Neural cell (in vitro differentiated cells): ENCODE results near the gene TRAPPC1. TPM values are rescaled to one million over a fixed set of nuclear protein-coding genes. Genes with fewer than 3 reads are reported as not detected.

ENCODE experiments used
- H2AFZ ChIP-seq: fragments of 200-600, 300-800 bp; sonication (generic), shearing (Covaris generic); 2 replicates; pipeline ENCODE4 v1.6.0; 2014; ENCODE audit warnings: low read depth, mild to moderate bottlenecking, antibody characterized with exemption, low read length, moderate library complexity
- H3F3A ChIP-seq: fragments of 200-600 bp; shearing (Covaris generic); 2 replicates; pipeline ENCODE4 v1.6.1; 2016; ENCODE audit warnings: mild to moderate bottlenecking, moderate library complexity, mixed read lengths, antibody characterized with exemption, low read length; ENCODE audit not compliant: insufficient read depth, poor library complexity, severe bottlenecking
- H3K27ac ChIP-seq: fragments of 200-600, 300-800 bp; sonication (generic), shearing (Covaris generic); 2 replicates; pipeline ENCODE4 v1.5.1; 2014; ENCODE audit warnings: mild to moderate bottlenecking, low read length, moderate library complexity
- H3K27me3 ChIP-seq: fragments of 300-800, 200-600 bp; sonication (generic), shearing (Covaris generic); 2 replicates; pipeline ENCODE4 v1.6.0; 2014; ENCODE audit warnings: mild to moderate bottlenecking, low read depth, low read length, moderate library complexity; ENCODE audit not compliant: insufficient read depth
- H3K36me3 ChIP-seq: fragments of 300-800, 200-600 bp; sonication (generic), shearing (Covaris generic); 2 replicates; pipeline ENCODE4 v1.5.1; 2014; ENCODE audit warnings: mild to moderate bottlenecking, antibody characterized with exemption, low read length, moderate library complexity; ENCODE audit not compliant: insufficient read depth
- H3K4me2 ChIP-seq: fragments of 300-800, 200-600 bp; sonication (generic), shearing (Covaris generic); 2 replicates; pipeline ENCODE4 v1.6.0; 2014; ENCODE audit warnings: mild to moderate bottlenecking, low read length
- H3K4me3 ChIP-seq: fragments of 300-800, 200-600 bp; sonication (generic), shearing (Covaris generic); 2 replicates; pipeline ENCODE4 v1.5.1; 2014; ENCODE audit warnings: mild to moderate bottlenecking, low read length, moderate library complexity
- H3K79me2 ChIP-seq: fragments of 200-600 bp; shearing (Covaris generic); replicated peaks from 2 replicates; pipeline ENCODE4 v1.6.0; 2014; ENCODE audit warnings: mild to moderate bottlenecking, low read length, moderate library complexity; ENCODE audit not compliant: insufficient read depth
- H3K9ac ChIP-seq: fragments of 300-800, 200-600 bp; sonication (generic), shearing (Covaris generic); 2 replicates; pipeline ENCODE4 v1.6.1; 2016; ENCODE audit warnings: mild to moderate bottlenecking, low read length, mixed read lengths
- H3K9me2 ChIP-seq: fragments of 200-600 bp; shearing (Covaris generic); 2 replicates; pipeline ENCODE4 v1.6.1; 2016; ENCODE audit warnings: mild to moderate bottlenecking, low read length, mixed read lengths; ENCODE audit not compliant: insufficient read depth
- H3K9me3 ChIP-seq: fragments of 200-600, 300-800 bp; sonication (generic), shearing (Covaris generic); 2 replicates; pipeline ENCODE4 v1.6.1; 2016; ENCODE audit warnings: mild to moderate bottlenecking, mixed run types, low read length, moderate library complexity, mixed read lengths
- H4K20me1 ChIP-seq: fragments of 200-600 bp; shearing (Covaris generic); 2 replicates; pipeline ENCODE4 v1.6.1; 2016; ENCODE audit warnings: mild to moderate bottlenecking, mixed run types; ENCODE audit not compliant: insufficient read depth
- CTCF ChIP-seq: fragments of 450-650 bp; IDR thresholded peaks from 2 replicates; pipeline ENCODE4 v1.5.1; 2014; ENCODE audit warnings: antibody characterized with exemption, mild to moderate bottlenecking, moderate library complexity; ENCODE audit not compliant: poor library complexity, severe bottlenecking
- EP300 ChIP-seq: fragments of 450-650 bp; conservative IDR thresholded peaks from 2 replicates; pipeline ENCODE4 v1.6.1; 2014; ENCODE audit warnings: antibody characterized with exemption, mild to moderate bottlenecking, moderate library complexity; ENCODE audit not compliant: poor library complexity, severe bottlenecking
- EZH2 ChIP-seq: fragments of 200-600, 300-800 bp; shearing (Covaris generic), sonication (generic); IDR thresholded peaks from 2 replicates; pipeline ENCODE4 v1.6.1; 2014; ENCODE audit warnings: antibody characterized with exemption, low read length, borderline replicate concordance, mild to moderate bottlenecking; ENCODE audit not compliant: insufficient read depth, poor library complexity, severe bottlenecking
- MXI1 ChIP-seq: fragments of 450-650 bp; conservative IDR thresholded peaks from 2 replicates; pipeline ENCODE4 v1.6.1; 2014; ENCODE audit warnings: antibody characterized with exemption, mild to moderate bottlenecking; ENCODE audit not compliant: poor library complexity, severe bottlenecking
- POLR2AphosphoS5 ChIP-seq: IDR thresholded peaks from 2 replicates; pipeline ENCODE4 v1.6.1; 2012
- RAD21 ChIP-seq: fragments of 450-650 bp; conservative IDR thresholded peaks from 2 replicates; pipeline ENCODE4 v1.6.1; 2014; ENCODE audit warnings: antibody characterized with exemption, mild to moderate bottlenecking, moderate library complexity
- REST ChIP-seq: IDR thresholded peaks from 2 replicates; pipeline ENCODE4 v1.6.1; 2012; ENCODE audit warnings: borderline replicate concordance
- SMC3 ChIP-seq: fragments of 450-650 bp; conservative IDR thresholded peaks from 2 replicates; pipeline ENCODE4 v1.6.1; 2014; ENCODE audit warnings: antibody characterized with exemption, mild to moderate bottlenecking, moderate library complexity; ENCODE audit not compliant: poor library complexity
- TAF1 ChIP-seq: IDR thresholded peaks from 2 replicates; pipeline ENCODE4 v1.6.1; 2012; ENCODE audit warnings: low read depth
- polyA plus RNA-seq: library from polyadenylated mRNA; depleted of rRNA; stranded (reverse); fragments of >200 nt; gene quantifications from 2 replicates; pipeline ENCODE4 v1.2.3, GENCODE V29; 2014

The TRAPPC1 gene
- polyA plus RNA-seq, 1 donor from 2014 or later = 34.0 TPM

DNA sequence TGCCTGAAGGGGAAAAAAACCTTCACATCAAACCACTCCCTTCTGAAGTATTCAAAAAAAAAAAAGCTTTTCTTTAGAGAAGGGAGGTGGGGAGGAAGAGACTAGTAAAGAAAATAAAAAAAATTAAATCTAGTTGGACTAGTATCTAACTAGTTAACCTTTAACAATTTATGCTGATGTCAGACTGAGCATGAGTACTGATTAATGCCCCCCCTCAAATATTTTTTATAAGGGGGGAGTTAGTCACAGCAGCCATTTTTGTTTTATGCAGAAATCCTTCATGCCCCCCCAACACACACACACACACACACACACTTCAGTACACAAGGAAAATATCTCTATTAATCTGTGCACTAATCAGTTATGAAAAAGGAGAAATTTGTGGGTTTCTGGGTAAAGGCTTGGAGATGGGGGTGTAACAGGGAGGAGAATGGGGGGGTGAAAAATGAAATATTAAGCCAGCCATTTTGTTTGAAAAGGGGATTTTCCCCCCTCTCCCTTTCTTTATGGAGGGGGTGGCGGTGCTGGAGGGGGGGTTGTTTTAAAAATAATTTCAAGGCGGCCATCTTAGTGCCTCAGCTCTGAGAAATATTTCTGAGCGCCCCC is 47.9 kb downstream of the TRAPPC1 start:
- Histone ChIP-seq H3K27ac (peak overlapping the region; percentile 97), H3K9me2 (no peaks in the 10 kb centered on the region), H3K9me3 (no peaks in the 10 kb centered on the region), H3F3A (peaks cover 12% of the 10 kb centered on the region), H3K36me3 (no peaks in the 10 kb centered on the region), H4K20me1 (no peaks in the 10 kb centered on the region), H3K4me3 (peak overlapping the region; percentile 58), H3K4me2 (peak overlapping the region; percentile 73), H3K27me3 (no peaks in the 10 kb centered on the region), H2AFZ (no peak overlapping the region), H3K9ac (peak overlapping the region; percentile 100), H3K79me2 (peaks cover 39% of the 10 kb centered on the region)
- TF ChIP-seq CTCF = no peak
- TF ChIP-seq RAD21 = no peak
- TF ChIP-seq EP300 = no peak
- peak; percentile 34 for TF ChIP-seq REST
- TF ChIP-seq MXI1 = no peak
- TF ChIP-seq POLR2AphosphoS5 = no peak
- TF ChIP-seq SMC3 = no peak
- TF ChIP-seq EZH2 = no peak
- peak; percentile 30 for TF ChIP-seq TAF1

DNA sequence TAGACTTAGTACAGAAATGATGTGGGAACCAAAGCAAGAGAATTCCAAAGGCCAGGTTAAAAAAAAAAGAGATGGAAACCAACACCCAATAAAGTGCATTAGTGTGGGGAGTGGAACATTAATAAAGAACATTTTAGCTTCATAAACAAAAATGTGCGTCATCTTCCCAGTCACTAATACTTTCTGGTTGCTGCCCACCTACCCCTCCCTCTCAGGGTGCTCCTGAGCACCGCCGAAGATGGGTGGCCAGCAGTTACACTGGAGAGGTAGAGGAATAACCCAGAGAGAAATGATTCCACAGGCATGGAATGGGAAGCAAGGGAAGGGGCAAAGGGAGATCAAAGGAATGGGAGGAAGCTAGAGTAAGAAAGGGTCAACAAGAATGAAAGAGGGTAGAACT is 49.1 kb downstream of the TRAPPC1 start:
- Histone ChIP-seq H3K9ac (peak overlapping the region; percentile 100), H4K20me1 (no peaks in the 10 kb centered on the region), H3K36me3 (no peaks in the 10 kb centered on the region), H3K79me2 (peaks cover 31% of the 10 kb centered on the region), H3K9me3 (no peaks in the 10 kb centered on the region), H2AFZ (no peak overlapping the region), H3K4me2 (peak overlapping the region; percentile 41), H3K9me2 (no peaks in the 10 kb centered on the region), H3K27ac (peak overlapping the region; percentile 97), H3K27me3 (no peaks in the 10 kb centered on the region), H3F3A (peaks cover 5% of the 10 kb centered on the region), H3K4me3 (peak overlapping the region; percentile 58)
- TF ChIP-seq TAF1 = no peak
- no peak for TF ChIP-seq CTCF
- no peak for TF ChIP-seq SMC3
- TF ChIP-seq EP300 = no peak
- TF ChIP-seq REST = no peak
- TF ChIP-seq RAD21 = no peak
- no peak for TF ChIP-seq EZH2
- no peak for TF ChIP-seq MXI1
- TF ChIP-seq POLR2AphosphoS5 = no peak
